ENCODE data around the gene CARMIL1.

The CARMIL1 gene

GRCh38 chr6:25360621-25361020, 81.4 kb downstream of the CARMIL1 start:
- H3K4me1 ChIP-seq (ENCODE audit: control insufficient read depth, insufficient read depth, low read length), result peaks cover 10% of the 10 kb centered on the region
- no peak overlapping the region for H3K27ac ChIP-seq (ENCODE audit: insufficient read depth, low read depth, low read length, poor library complexity, severe bottlenecking)
- H3K4me3 ChIP-seq (ENCODE audit: insufficient read depth, low read depth, low read length), result no peak overlapping the region
- H3K9me3 ChIP-seq (ENCODE audit: control insufficient read depth, low read length), result no peaks in the 10 kb centered on the region
- no peaks in the 10 kb centered on the region for H3K27me3 ChIP-seq (ENCODE audit: control insufficient read depth, insufficient read depth, low read length, poor library complexity, severe bottlenecking)
- no peaks in the 10 kb centered on the region for H3K36me3 ChIP-seq (ENCODE audit: control insufficient read depth, insufficient read depth, low read length)
- WGBS, 2 experiments, result 61 to 78% methylated on average over 1 of the region's 1 CpG

- 89 to 98% methylated on average over 2 of the region's 2 CpGs for WGBS, 2 experiments
- H3K9me3 ChIP-seq (ENCODE audit: control insufficient read depth, low read length), result no peaks in the 10 kb centered on the region
Observed at GRCh38 chr6:25363427-25363826, 84.3 kb downstream of the CARMIL1 start.

GRCh38 chr6:25365154-25365553, 86.0 kb downstream of the CARMIL1 start:
- H3K4me1 ChIP-seq (ENCODE audit: control insufficient read depth, insufficient read depth, low read length), result peaks cover 7% of the 10 kb centered on the region
- H3K27ac ChIP-seq (ENCODE audit: insufficient read depth, low read depth, low read length, poor library complexity, severe bottlenecking), result no peak overlapping the region
- H3K27me3 ChIP-seq (ENCODE audit: control insufficient read depth, insufficient read depth, low read length, poor library complexity, severe bottlenecking), result no peaks in the 10 kb centered on the region
- WGBS, 2 experiments, result 94 to 96% methylated on average over 5 of the region's 5 CpGs
- H3K4me3 ChIP-seq (ENCODE audit: insufficient read depth, low read depth, low read length), result no peak overlapping the region
- no peaks in the 10 kb centered on the region for H3K9me3 ChIP-seq (ENCODE audit: control insufficient read depth, low read length)
- no peaks in the 10 kb centered on the region for H3K36me3 ChIP-seq (ENCODE audit: control insufficient read depth, insufficient read depth, low read length)

More at GRCh38 chr6:25363427-25363826, 84.3 kb downstream of the CARMIL1 start:
- Histone ChIP-seq H3K27me3 (ENCODE audit: control insufficient read depth, insufficient read depth, low read length, poor library complexity, severe bottlenecking) (no peaks in the 10 kb centered on the region), H3K4me1 (ENCODE audit: control insufficient read depth, insufficient read depth, low read length) (peaks cover 10% of the 10 kb centered on the region), H3K27ac (ENCODE audit: insufficient read depth, low read depth, low read length, poor library complexity, severe bottlenecking) (no peak overlapping the region), H3K4me3 (ENCODE audit: insufficient read depth, low read depth, low read length) (no peak overlapping the region), H3K36me3 (ENCODE audit: control insufficient read depth, insufficient read depth, low read length) (no peaks in the 10 kb centered on the region)

GRCh38 chr6:25366903-25367545, 87.8 kb downstream of the CARMIL1 start:
- no peak overlapping the region for H3K27ac ChIP-seq (ENCODE audit: insufficient read depth, low read depth, low read length, poor library complexity, severe bottlenecking)
- H3K36me3 ChIP-seq (ENCODE audit: control insufficient read depth, insufficient read depth, low read length), result no peaks in the 10 kb centered on the region
- H3K4me3 ChIP-seq (ENCODE audit: insufficient read depth, low read depth, low read length), result no peak overlapping the region
- no peaks in the 10 kb centered on the region for H3K9me3 ChIP-seq (ENCODE audit: control insufficient read depth, low read length)
- WGBS, 2 experiments, result 96 to 100% methylated on average over 1 of the region's 1 CpG
- H3K27me3 ChIP-seq (ENCODE audit: control insufficient read depth, insufficient read depth, low read length, poor library complexity, severe bottlenecking), result no peaks in the 10 kb centered on the region
- peaks cover 7% of the 10 kb centered on the region for H3K4me1 ChIP-seq (ENCODE audit: control insufficient read depth, insufficient read depth, low read length)

- H3K9me3 ChIP-seq (ENCODE audit: control insufficient read depth, low read length), result no peaks in the 10 kb centered on the region
- H3K4me1 ChIP-seq (ENCODE audit: control insufficient read depth, insufficient read depth, low read length), result peaks cover 7% of the 10 kb centered on the region
- WGBS, 2 experiments, result 95 to 96% methylated on average over 6 of the region's 6 CpGs
- no peak overlapping the region for H3K4me3 ChIP-seq (ENCODE audit: insufficient read depth, low read depth, low read length)
- H3K36me3 ChIP-seq (ENCODE audit: control insufficient read depth, insufficient read depth, low read length), result no peaks in the 10 kb centered on the region
- H3K27me3 ChIP-seq (ENCODE audit: control insufficient read depth, insufficient read depth, low read length, poor library complexity, severe bottlenecking), result no peaks in the 10 kb centered on the region
- H3K27ac ChIP-seq (ENCODE audit: insufficient read depth, low read depth, low read length, poor library complexity, severe bottlenecking), result no peak overlapping the region
Observed at GRCh38 chr6:25369036-25369432, 89.9 kb downstream of the CARMIL1 start.

GRCh38 chr6:25369433-25370177, 90.4 kb downstream of the CARMIL1 start:
- H3K36me3 ChIP-seq (ENCODE audit: control insufficient read depth, insufficient read depth, low read length), result no peaks in the 10 kb centered on the region
- H3K27ac ChIP-seq (ENCODE audit: insufficient read depth, low read depth, low read length, poor library complexity, severe bottlenecking), result peak overlapping the region; percentile 33
- peaks cover 7% of the 10 kb centered on the region for H3K4me1 ChIP-seq (ENCODE audit: control insufficient read depth, insufficient read depth, low read length)
- H3K27me3 ChIP-seq (ENCODE audit: control insufficient read depth, insufficient read depth, low read length, poor library complexity, severe bottlenecking), result no peaks in the 10 kb centered on the region
- no peak overlapping the region for H3K4me3 ChIP-seq (ENCODE audit: insufficient read depth, low read depth, low read length)
- 80 to 81% methylated on average over 10 of the region's 10 CpGs for WGBS, 2 experiments
- H3K9me3 ChIP-seq (ENCODE audit: control insufficient read depth, low read length), result no peaks in the 10 kb centered on the region

GRCh38 chr6:25370178-25371036, 91.2 kb downstream of the CARMIL1 start:
- no peaks in the 10 kb centered on the region for H3K27me3 ChIP-seq (ENCODE audit: control insufficient read depth, insufficient read depth, low read length, poor library complexity, severe bottlenecking)
- no peak overlapping the region for H3K4me3 ChIP-seq (ENCODE audit: insufficient read depth, low read depth, low read length)
- no peaks in the 10 kb centered on the region for H3K36me3 ChIP-seq (ENCODE audit: control insufficient read depth, insufficient read depth, low read length)
- WGBS, 2 experiments, result 91 to 94% methylated on average over 8 to 10 of the region's 10 CpGs
- H3K4me1 ChIP-seq (ENCODE audit: control insufficient read depth, insufficient read depth, low read length), result peaks cover 7% of the 10 kb centered on the region
- no peaks in the 10 kb centered on the region for H3K9me3 ChIP-seq (ENCODE audit: control insufficient read depth, low read length)
- H3K27ac ChIP-seq (ENCODE audit: insufficient read depth, low read depth, low read length, poor library complexity, severe bottlenecking), result no peak overlapping the region

- 97 to 100% methylated on average over 2 of the region's 2 CpGs for WGBS, 2 experiments
- Histone ChIP-seq H3K27ac (ENCODE audit: insufficient read depth, low read depth, low read length, poor library complexity, severe bottlenecking) (no peak overlapping the region), H3K4me3 (ENCODE audit: insufficient read depth, low read depth, low read length) (no peak overlapping the region), H3K36me3 (ENCODE audit: control insufficient read depth, insufficient read depth, low read length) (no peaks in the 10 kb centered on the region), H3K9me3 (ENCODE audit: control insufficient read depth, low read length) (no peaks in the 10 kb centered on the region), H3K27me3 (ENCODE audit: control insufficient read depth, insufficient read depth, low read length, poor library complexity, severe bottlenecking) (no peaks in the 10 kb centered on the region), H3K4me1 (ENCODE audit: control insufficient read depth, insufficient read depth, low read length) (peaks cover 7% of the 10 kb centered on the region)
Observed at GRCh38 chr6:25371037-25371347, 91.8 kb downstream of the CARMIL1 start.

GRCh38 chr6:25375125-25375524, 96.0 kb downstream of the CARMIL1 start:
- Histone ChIP-seq H3K27me3 (ENCODE audit: control insufficient read depth, insufficient read depth, low read length, poor library complexity, severe bottlenecking) (no peaks in the 10 kb centered on the region), H3K36me3 (ENCODE audit: control insufficient read depth, insufficient read depth, low read length) (no peaks in the 10 kb centered on the region), H3K9me3 (ENCODE audit: control insufficient read depth, low read length) (no peaks in the 10 kb centered on the region), H3K27ac (ENCODE audit: insufficient read depth, low read depth, low read length, poor library complexity, severe bottlenecking) (no peak overlapping the region), H3K4me1 (ENCODE audit: control insufficient read depth, insufficient read depth, low read length) (no peaks in the 10 kb centered on the region), H3K4me3 (ENCODE audit: insufficient read depth, low read depth, low read length) (no peak overlapping the region)
- WGBS, 2 experiments, result 100% methylated on average over 1 of the region's 1 CpG

GRCh38 chr6:25377664-25378063, 98.5 kb downstream of the CARMIL1 start:
- no peak overlapping the region for H3K4me3 ChIP-seq (ENCODE audit: insufficient read depth, low read depth, low read length)
- H3K27ac ChIP-seq (ENCODE audit: insufficient read depth, low read depth, low read length, poor library complexity, severe bottlenecking), result no peak overlapping the region
- WGBS, 2 experiments, result 93 to 96% methylated on average over 1 of the region's 1 CpG
- H3K9me3 ChIP-seq (ENCODE audit: control insufficient read depth, low read length), result no peaks in the 10 kb centered on the region
- no peaks in the 10 kb centered on the region for H3K36me3 ChIP-seq (ENCODE audit: control insufficient read depth, insufficient read depth, low read length)
- H3K4me1 ChIP-seq (ENCODE audit: control insufficient read depth, insufficient read depth, low read length), result no peaks in the 10 kb centered on the region
- no peaks in the 10 kb centered on the region for H3K27me3 ChIP-seq (ENCODE audit: control insufficient read depth, insufficient read depth, low read length, poor library complexity, severe bottlenecking)

Measured in ectodermal cell (in vitro differentiated cells).